PC-9 (cell line): ENCODE measurements around the gene SPRED3. TPM values are rescaled to one million over a fixed set of nuclear protein-coding genes. Genes with fewer than 3 reads are reported as not detected.

Source experiments
- BruUV-seq: library from RNA; stranded (reverse); fragments of 400-500 nt; replicated peaks from 2 replicates; lab custom pipeline; 2021; lab: Mats Ljungman, UMichigan
- CTCF ChIA-PET: fragments of 300-600 bp; sonication (Branson Sonifier 250); formaldehyde crosslinking; loops from one replicate; lab custom pipeline; 2022; ENCODE audit warnings: antibody characterized with exemption; lab: Charles Lee
- POLR2A ChIA-PET: fragments of 300-600 bp; sonication (Branson Sonifier 250); formaldehyde crosslinking; loops from one replicate; lab custom pipeline; 2022; ENCODE audit warnings: antibody characterized with exemption; ENCODE audit not compliant: unreplicated experiment; lab: Charles Lee
- DNase-seq, 2 experiments: peaks; one replicate each; pipeline versions ENCODE4 v3.0.0 to v3.0.0-alpha.2; 2015 to 2022; ENCODE audit warnings: mixed read lengths in 1 of 2
- H2AFZ ChIP-seq: fragments of 200-600 bp; sonication (generic); 2 replicates; pipeline ENCODE4 v1.8.1; 2017; ENCODE audit warnings: antibody characterized with exemption
- H3F3A ChIP-seq: fragments of 200-600 bp; sonication (generic); 2 replicates; pipeline ENCODE4 v1.8.1; 2017; ENCODE audit warnings: antibody characterized with exemption, mild to moderate bottlenecking, low read depth; ENCODE audit not compliant: insufficient read depth
- H3K27ac ChIP-seq: fragments of 200-600 bp; sonication (generic); 2 replicates; pipeline ENCODE4 v1.6.1; 2016; ENCODE audit warnings: mixed run types
- H3K27me3 ChIP-seq: fragments of 200-600 bp; sonication (generic); 2 replicates; pipeline ENCODE4 v1.6.1; 2016; ENCODE audit warnings: low read depth, mixed run types; ENCODE audit not compliant: insufficient read depth
- H3K36me3 ChIP-seq: fragments of 200-600 bp; sonication (generic); 2 replicates; pipeline ENCODE4 v1.6.1; 2016; ENCODE audit warnings: low read depth, mixed run types
- H3K4me1 ChIP-seq: fragments of 200-600 bp; sonication (generic); replicated peaks from 2 replicates; pipeline ENCODE4 v1.6.1; 2016; ENCODE audit warnings: mixed run types; ENCODE audit not compliant: insufficient read depth
- H3K4me2 ChIP-seq: fragments of 200-600 bp; sonication (generic); 2 replicates; pipeline ENCODE4 v1.6.1; 2017; ENCODE audit warnings: mixed run types
- H3K4me3 ChIP-seq: fragments of 200-600 bp; sonication (generic); 2 replicates; pipeline ENCODE4 v1.6.1; 2016; ENCODE audit warnings: mixed run types
- H3K79me2 ChIP-seq: fragments of 200-600 bp; sonication (generic); 2 replicates; pipeline ENCODE4 v1.6.1; 2017; ENCODE audit warnings: low read depth, mixed run types
- H3K9me2 ChIP-seq: fragments of 200-600 bp; sonication (generic); 2 replicates; pipeline ENCODE4 v1.8.1; 2017; ENCODE audit warnings: mild to moderate bottlenecking; ENCODE audit not compliant: insufficient read depth
- H3K9me3 ChIP-seq: fragments of 200-600 bp; sonication (generic); 2 replicates; pipeline ENCODE4 v1.8.1; 2016; ENCODE audit warnings: low read depth; ENCODE audit not compliant: insufficient read depth
- H4K20me1 ChIP-seq: fragments of 200-600 bp; sonication (generic); 2 replicates; pipeline ENCODE4 v1.8.1; 2017; ENCODE audit not compliant: insufficient read depth
- CTCF ChIP-seq: fragments of 200-600 bp; sonication (generic); conservative IDR thresholded peaks from 2 replicates; pipeline ENCODE4 v1.6.1; 2017; ENCODE audit warnings: mixed run types, antibody characterized with exemption, mild to moderate bottlenecking, moderate library complexity
- EZH2 ChIP-seq: fragments of 200-600 bp; sonication (generic); IDR thresholded peaks from 2 replicates; pipeline ENCODE4 v1.8.0; 2017; ENCODE audit warnings: antibody characterized with exemption, low read depth
- intact Hi-C: fragments of 100-400 bp; cut with micrococcal nuclease; formaldehyde crosslinking; loops from one replicate; pipeline ENCODE4 v1.10.0; 2022; ENCODE audit not compliant: unreplicated experiment
- total RNA-seq: library from RNA; stranded (reverse); gene quantifications from 2 replicates; pipeline ENCODE4 v1.2.3, GENCODE V29; 2021

Gene SPRED3
- total RNA-seq, 1 experiment from 2014 or later, result 5.4 TPM

GRCh38 chr19:38385057-38385803 lies 3.3 kb upstream of the SPRED3 start:
- 0 out of 2 replicates have a peak, but pooled peaks cover under 1% of the 10 kb centered on the region for H4K20me1 ChIP-seq
- no peaks in the 10 kb centered on the region for H3K27me3 ChIP-seq
- POLR2A ChIA-PET, result no interaction called here
- CTCF ChIA-PET, result interaction anchor here (1.0 kb wide), 1 partner anchor 17 kb away, joined by 3 read pairs; no protein-coding TSS in a partner anchor
- no peak overlapping the region for H3K4me2 ChIP-seq
- H2AFZ ChIP-seq, result no peak overlapping the region
- no peaks in the 10 kb centered on the region for H3K9me2 ChIP-seq
- no peaks in the 10 kb centered on the region for H3K9me3 ChIP-seq
- H3K36me3 ChIP-seq, result peaks cover 13% of the 10 kb centered on the region; the same call in 1 of the 2 replicates
- BruUV-seq, result no TSS peak
- no peak overlapping the region for H3K4me3 ChIP-seq
- intact Hi-C loops, result loop anchor here (5.0 to 10.0 kb wide), 2 partner anchors 153 to 480 kb away; partner anchors contain the start of genes SIPA1L3 and WDR87
- H3K27ac ChIP-seq, result no peak overlapping the region
- H3K79me2 ChIP-seq, result no peaks in the 10 kb centered on the region
- peaks cover 8% of the 10 kb centered on the region; the same call in 1 of the 2 replicates for H3K4me1 ChIP-seq
- TF ChIP-seq EZH2, result no peak
- no peak for TF ChIP-seq CTCF
- no peak for DNase-seq
- H3F3A ChIP-seq, result peaks cover 22% of the 10 kb centered on the region; the same call in 1 of the 2 replicates

GRCh38 chr19:38385804-38386257 lies 2.7 kb upstream of the SPRED3 start:
- ChIA-PET POLR2A (no interaction called here), CTCF (interaction anchor here (1.0 kb wide), 1 partner anchor 17 kb away, joined by 3 read pairs; no protein-coding TSS in a partner anchor)
- H3K36me3 ChIP-seq, result peaks cover 12% of the 10 kb centered on the region; the same call in 1 of the 2 replicates
- no TSS peak for BruUV-seq
- TF ChIP-seq EZH2 (no peak), CTCF (no peak)
- H3K27me3 ChIP-seq, result no peaks in the 10 kb centered on the region
- intact Hi-C loops, result loop anchor here (5.0 to 10.0 kb wide), 2 partner anchors 154 to 481 kb away; partner anchors contain the start of genes SIPA1L3 and WDR87
- no peaks in the 10 kb centered on the region for H3K9me3 ChIP-seq
- H3F3A ChIP-seq, result peaks cover 26% of the 10 kb centered on the region; the same call in 1 of the 2 replicates
- H4K20me1 ChIP-seq, result no peaks in the 10 kb centered on the region
- no peak overlapping the region for H3K27ac ChIP-seq
- no peak overlapping the region for H2AFZ ChIP-seq
- H3K79me2 ChIP-seq, result no peaks in the 10 kb centered on the region
- H3K4me2 ChIP-seq, result no peak overlapping the region
- H3K4me1 ChIP-seq, result peaks cover 8% of the 10 kb centered on the region; the same call in 1 of the 2 replicates
- no peak for DNase-seq
- H3K4me3 ChIP-seq, result no peak overlapping the region
- no peaks in the 10 kb centered on the region for H3K9me2 ChIP-seq

GRCh38 chr19:38386300-38386970 lies 2.1 kb upstream of the SPRED3 start:
- no peak for DNase-seq
- H3F3A ChIP-seq, result peaks cover 32% of the 10 kb centered on the region; the same call in 1 of the 2 replicates
- H3K79me2 ChIP-seq, result no peaks in the 10 kb centered on the region
- H3K27ac ChIP-seq, result no peak overlapping the region
- H3K27me3 ChIP-seq, result no peaks in the 10 kb centered on the region
- TF ChIP-seq EZH2 (no peak), CTCF (no peak)
- H4K20me1 ChIP-seq, result no peaks in the 10 kb centered on the region
- H3K9me3 ChIP-seq, result no peaks in the 10 kb centered on the region
- H3K4me1 ChIP-seq, result peaks cover 8% of the 10 kb centered on the region; the same call in 1 of the 2 replicates
- intact Hi-C loops, result loop anchor here (5.0 to 10.0 kb wide), 2 partner anchors 154 to 482 kb away; partner anchors contain the start of genes SIPA1L3 and WDR87
- no peak overlapping the region for H3K4me3 ChIP-seq
- H3K36me3 ChIP-seq, result peaks cover 6% of the 10 kb centered on the region; the same call in 1 of the 2 replicates
- H2AFZ ChIP-seq, result no peak overlapping the region
- ChIA-PET CTCF (interaction anchor here (0.6 kb wide), 1 partner anchor 144 kb away, joined by 3 read pairs; no protein-coding TSS in a partner anchor), POLR2A (no interaction called here)
- no TSS peak for BruUV-seq
- no peaks in the 10 kb centered on the region for H3K9me2 ChIP-seq
- H3K4me2 ChIP-seq, result peak overlapping the region; percentile 81; the same call in 1 of the 2 replicates
